Breast epithelium (tissue), 4 donors: ENCODE data around the gene RALGPS1. TPM values are rescaled to one million over a fixed set of nuclear protein-coding genes. Genes with fewer than 3 reads are reported as not detected.

Source experiments
- DNase-seq, 2 donors: peaks; one replicate each; pipeline ENCODE4 v3.0.0-alpha.2; 2019; ENCODE audit warnings: low spot score in 2 of 2
- H3K27ac ChIP-seq, 2 donors: fragments of 200-600 bp; sonication (generic) in 1 of 2; one replicate each; pipeline ENCODE4 v1.5.1; 2016 to 2019; ENCODE audit warnings: mild to moderate bottlenecking in 1 of 2
- H3K27me3 ChIP-seq, 2 donors: fragments of 200-600 bp; sonication (generic) in 1 of 2; one replicate each; pipeline versions ENCODE4 v1.5.1 to v1.6.0; 2017 to 2019; ENCODE audit warnings: control low read depth in 1 of 2, mild to moderate bottlenecking in 1 of 2
- H3K36me3 ChIP-seq: fragments of 200-600 bp; one replicate; pipeline ENCODE4 v1.5.1; 2019
- H3K4me1 ChIP-seq, 2 donors: fragments of 200-600 bp; sonication (generic); one replicate each; pipeline ENCODE4 v1.5.1; 2016 to 2019; ENCODE audit warnings: control low read depth in 1 of 2
- H3K4me3 ChIP-seq, 3 donors: fragments of 200-600 bp; sonication (generic); 1 replicate in 2 of 3; 2 replicates in 1 of 3; pipeline ENCODE4 v1.5.1; 2016 to 2019; ENCODE audit warnings: mild to moderate bottlenecking in 3 of 3, moderate library complexity in 2 of 3
- H3K9me3 ChIP-seq, 2 donors: fragments of 200-600 bp; sonication (generic) in 1 of 2; one replicate each; pipeline ENCODE4 v1.5.1; 2016 to 2019; ENCODE audit warnings: control low read depth in 1 of 2
- POLR2A ChIP-seq: fragments of 450-650 bp; IDR thresholded peaks from one replicate; pipeline ENCODE4 v1.6.1; 2016; ENCODE audit warnings: antibody characterized with exemption, mild to moderate bottlenecking, moderate library complexity
- POLR2AphosphoS5 ChIP-seq, 3 donors: sonication (generic); formaldehyde crosslinking; IDR thresholded peaks; one replicate each; pipeline ENCODE4 v1.6.1; 2017; ENCODE audit warnings: antibody characterized with exemption in 3 of 3
- intact Hi-C: fragments of 100-400 bp; cut with DNase I; formaldehyde crosslinking; loops from one replicate; pipeline ENCODE4 v1.15.1; 2023; ENCODE audit warnings: low total_unique reads
- total RNA-seq, 3 donors: library from RNA; depleted of rRNA; stranded (reverse); fragments of >200 nt; gene quantifications; one replicate each; pipeline ENCODE4 v1.1.0, GENCODE V29; 2016
- TF ChIP-seq, protein P1 (sequence below), 3 donors: fragments of 450-650 bp; IDR thresholded peaks; one replicate each; pipeline ENCODE4 v1.5.1; 2016 to 2017; ENCODE audit warnings: antibody characterized with exemption in 3 of 3, mild to moderate bottlenecking in 3 of 3, moderate library complexity in 3 of 3

Gene RALGPS1
- total RNA-seq, 3 donors from 2014 or later, result 5.8 to 30.7 (median 15.1) TPM

GRCh38 chr9:127075624-127076372 is 161.2 kb downstream of the RALGPS1 start:
- peak overlapping the region in 1 of 2 donors; percentile 68 for H3K27ac ChIP-seq
- TF ChIP-seq, protein P1, sequence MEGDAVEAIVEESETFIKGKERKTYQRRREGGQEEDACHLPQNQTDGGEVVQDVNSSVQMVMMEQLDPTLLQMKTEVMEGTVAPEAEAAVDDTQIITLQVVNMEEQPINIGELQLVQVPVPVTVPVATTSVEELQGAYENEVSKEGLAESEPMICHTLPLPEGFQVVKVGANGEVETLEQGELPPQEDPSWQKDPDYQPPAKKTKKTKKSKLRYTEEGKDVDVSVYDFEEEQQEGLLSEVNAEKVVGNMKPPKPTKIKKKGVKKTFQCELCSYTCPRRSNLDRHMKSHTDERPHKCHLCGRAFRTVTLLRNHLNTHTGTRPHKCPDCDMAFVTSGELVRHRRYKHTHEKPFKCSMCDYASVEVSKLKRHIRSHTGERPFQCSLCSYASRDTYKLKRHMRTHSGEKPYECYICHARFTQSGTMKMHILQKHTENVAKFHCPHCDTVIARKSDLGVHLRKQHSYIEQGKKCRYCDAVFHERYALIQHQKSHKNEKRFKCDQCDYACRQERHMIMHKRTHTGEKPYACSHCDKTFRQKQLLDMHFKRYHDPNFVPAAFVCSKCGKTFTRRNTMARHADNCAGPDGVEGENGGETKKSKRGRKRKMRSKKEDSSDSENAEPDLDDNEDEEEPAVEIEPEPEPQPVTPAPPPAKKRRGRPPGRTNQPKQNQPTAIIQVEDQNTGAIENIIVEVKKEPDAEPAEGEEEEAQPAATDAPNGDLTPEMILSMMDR (IDR thresholded peaks at IDR 0.05), result no peak
- no peak for TF ChIP-seq POLR2A
- TF ChIP-seq POLR2AphosphoS5 (IDR thresholded peaks at IDR 0.05), result no peak
- intact Hi-C loops, result no loop called here

DNA sequence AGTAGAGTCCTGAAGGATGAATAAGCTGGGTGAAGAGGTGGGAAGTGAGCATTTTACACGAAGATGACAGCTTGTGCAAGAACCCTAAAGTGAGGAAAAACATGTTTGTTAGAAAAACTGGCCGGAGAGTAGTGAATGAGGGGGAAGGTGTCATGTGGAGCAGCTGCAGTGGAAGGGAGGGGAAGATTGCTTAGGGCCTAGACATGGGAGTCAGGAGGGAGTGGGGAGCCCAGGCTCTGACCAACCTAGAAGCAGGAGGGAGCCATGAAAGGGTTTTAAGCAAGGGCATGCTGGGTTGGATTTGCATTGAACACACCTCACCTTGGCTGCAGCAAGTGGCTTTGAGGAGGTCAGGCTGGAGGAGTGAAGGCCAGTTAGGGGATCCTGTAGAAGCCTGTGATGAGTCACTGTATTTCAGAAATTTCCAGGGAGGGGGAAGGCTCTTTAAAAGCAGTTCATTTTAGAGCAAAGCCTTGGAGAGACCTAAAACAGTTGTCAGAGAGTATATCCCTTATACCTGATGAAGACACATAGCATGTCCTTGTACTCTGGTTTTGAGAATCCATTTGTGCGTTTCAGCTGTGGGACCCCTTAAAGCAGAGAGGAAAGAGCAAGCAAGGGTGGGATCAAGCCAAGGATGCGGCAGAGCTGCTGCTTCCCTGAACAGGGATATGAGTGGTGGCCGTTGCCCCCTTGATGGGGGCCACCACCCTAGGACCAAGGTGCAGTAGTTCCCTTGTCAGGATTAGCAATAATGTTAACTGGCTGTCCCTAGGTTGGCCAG is 162.5 kb downstream of the RALGPS1 start:
- peaks cover 8% of the 10 kb centered on the region in 2 donors for H3K4me1 ChIP-seq
- H3K27me3 ChIP-seq, result no peaks in the 10 kb centered on the region
- no peak for DNase-seq
- TF ChIP-seq POLR2A (no peak), POLR2AphosphoS5 (IDR thresholded peaks at IDR 0.05) (no peak)
- TF ChIP-seq, protein P1 (IDR thresholded peaks at IDR 0.05), result no peak
- peak overlapping the region; percentile 31 to 68 for H3K27ac ChIP-seq
- no peak overlapping the region for H3K4me3 ChIP-seq
- no peaks in the 10 kb centered on the region for H3K9me3 ChIP-seq
- H3K36me3 ChIP-seq, result no peaks in the 10 kb centered on the region
- intact Hi-C loops, result no loop called here

More at GRCh38 chr9:127075624-127076372, 161.2 kb downstream of the RALGPS1 start:
- Histone ChIP-seq H3K27me3 (no peaks in the 10 kb centered on the region), H3K4me1 (peaks cover 8% of the 10 kb centered on the region in 2 donors), H3K9me3 (no peaks in the 10 kb centered on the region), H3K4me3 (no peak overlapping the region), H3K36me3 (no peaks in the 10 kb centered on the region)
- DNase-seq, result no peak

- Histone ChIP-seq H3K36me3 (no peaks in the 10 kb centered on the region), H3K27me3 (no peaks in the 10 kb centered on the region), H3K27ac (peak overlapping the region in 1 of 2 donors; percentile 68), H3K4me3 (no peak overlapping the region), H3K4me1 (peaks cover 8% of the 10 kb centered on the region in 2 donors), H3K9me3 (no peaks in the 10 kb centered on the region)
- TF ChIP-seq, protein P1 (IDR thresholded peaks at IDR 0.05), result no peak
- TF ChIP-seq POLR2AphosphoS5 (IDR thresholded peaks at IDR 0.05) (no peak), POLR2A (no peak)
- intact Hi-C loops, result no loop called here
- DNase-seq, result no peak
Observed at GRCh38 chr9:127077644-127077946, 163.0 kb downstream of the RALGPS1 start.

DNA sequence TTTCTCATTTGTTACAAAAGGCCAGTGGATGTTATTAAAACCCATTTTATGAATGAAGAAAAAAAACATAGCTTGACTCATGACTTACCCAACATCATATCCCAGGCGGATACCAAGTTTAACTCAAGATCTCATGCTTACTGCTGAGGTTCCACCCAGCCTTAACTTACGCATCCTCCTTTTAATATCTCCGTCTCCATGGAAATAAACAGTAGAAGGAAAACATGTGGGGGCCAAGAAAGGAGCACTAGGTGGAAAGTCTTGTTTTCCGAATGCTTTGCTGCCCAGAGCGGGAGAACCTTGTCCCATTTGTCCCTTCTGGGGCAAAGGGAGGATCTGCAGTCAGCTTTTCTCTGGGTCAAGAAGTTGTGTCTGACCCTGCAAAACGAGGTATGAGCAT is 163.8 kb downstream of the RALGPS1 start:
- H3K4me3 ChIP-seq, result no peak overlapping the region
- no peaks in the 10 kb centered on the region for H3K36me3 ChIP-seq
- no peaks in the 10 kb centered on the region for H3K27me3 ChIP-seq
- no peaks in the 10 kb centered on the region for H3K9me3 ChIP-seq
- TF ChIP-seq POLR2A, result no peak
- TF ChIP-seq, protein P1 (IDR thresholded peaks at IDR 0.05), result no peak
- no peak for TF ChIP-seq POLR2AphosphoS5 (IDR thresholded peaks at IDR 0.05)
- intact Hi-C loops, result no loop called here
- no peak for DNase-seq
- H3K27ac ChIP-seq, result no peak overlapping the region
- peaks cover 8% of the 10 kb centered on the region in 2 donors for H3K4me1 ChIP-seq

GRCh38 chr9:127078988-127079387 is 164.4 kb downstream of the RALGPS1 start:
- Histone ChIP-seq H3K4me1 (peaks cover 8% of the 10 kb centered on the region in 2 donors), H3K27ac (no peak overlapping the region), H3K36me3 (no peaks in the 10 kb centered on the region), H3K27me3 (no peaks in the 10 kb centered on the region), H3K4me3 (no peak overlapping the region), H3K9me3 (no peaks in the 10 kb centered on the region)
- intact Hi-C loops, result no loop called here
- DNase-seq, result no peak
- TF ChIP-seq POLR2A (no peak), POLR2AphosphoS5 (IDR thresholded peaks at IDR 0.05) (no peak)
- TF ChIP-seq, protein P1 (IDR thresholded peaks at IDR 0.05), result no peak
